Ishikawa (cell line): Measurements from ENCODE around the gene ATP6AP1.
A peak's percentile ranks its signal among the peaks of the same experiment; 100 is the strongest.

Source experiments
- CEBPB ChIP-seq: IDR thresholded peaks from 2 replicates; pipeline ENCODE4 v1.6.1; 2012
- CREB1 ChIP-seq: IDR thresholded peaks from 2 replicates; pipeline ENCODE4 v1.6.1; 2012; ENCODE audit warnings: low read depth
- EGR1 ChIP-seq: IDR thresholded peaks from 2 replicates; pipeline ENCODE4 v1.6.1; 2012
- EP300 ChIP-seq: IDR thresholded peaks from 2 replicates; pipeline ENCODE4 v1.6.1; 2012; ENCODE audit warnings: borderline replicate concordance
- FOXM1 ChIP-seq: IDR thresholded peaks from 2 replicates; pipeline ENCODE4 v1.6.1; 2012; ENCODE audit warnings: low read depth, borderline replicate concordance
- MAX ChIP-seq: IDR thresholded peaks from 2 replicates; pipeline ENCODE4 v1.6.1; 2012
- NFIC ChIP-seq: IDR thresholded peaks from 2 replicates; pipeline ENCODE4 v1.6.1; 2012
- RAD21 ChIP-seq: IDR thresholded peaks from 2 replicates; pipeline ENCODE4 v1.6.1; 2012; ENCODE audit warnings: low read depth
- TAF1 ChIP-seq: IDR thresholded peaks from 2 replicates; pipeline ENCODE4 v1.6.1; 2012; ENCODE audit warnings: low read depth, mild to moderate bottlenecking
- TCF12 ChIP-seq: IDR thresholded peaks from 2 replicates; pipeline ENCODE4 v1.6.1; 2012; ENCODE audit warnings: low read depth
- TEAD4 ChIP-seq: IDR thresholded peaks from 2 replicates; pipeline ENCODE4 v1.6.1; 2012
- USF1 ChIP-seq: IDR thresholded peaks from 2 replicates; pipeline ENCODE4 v1.6.1; 2012
- YY1 ChIP-seq: IDR thresholded peaks from 2 replicates; pipeline ENCODE4 v1.6.1; 2012; ENCODE audit warnings: low read depth
- ZBTB7A ChIP-seq: IDR thresholded peaks from 2 replicates; pipeline ENCODE4 v1.6.1; 2012; ENCODE audit warnings: low read depth
- TF ChIP-seq, protein P1 (sequence below): IDR thresholded peaks from 2 replicates; pipeline ENCODE4 v1.6.1; 2012; ENCODE audit warnings: low read depth, mild to moderate bottlenecking

ATP6AP1 gene

GRCh38 chrX:154399527-154400368, 28.7 kb upstream of the ATP6AP1 start:
- TF ChIP-seq CREB1 (no peak), TCF12 (no peak), NFIC (no peak)
- TF ChIP-seq, protein P1, sequence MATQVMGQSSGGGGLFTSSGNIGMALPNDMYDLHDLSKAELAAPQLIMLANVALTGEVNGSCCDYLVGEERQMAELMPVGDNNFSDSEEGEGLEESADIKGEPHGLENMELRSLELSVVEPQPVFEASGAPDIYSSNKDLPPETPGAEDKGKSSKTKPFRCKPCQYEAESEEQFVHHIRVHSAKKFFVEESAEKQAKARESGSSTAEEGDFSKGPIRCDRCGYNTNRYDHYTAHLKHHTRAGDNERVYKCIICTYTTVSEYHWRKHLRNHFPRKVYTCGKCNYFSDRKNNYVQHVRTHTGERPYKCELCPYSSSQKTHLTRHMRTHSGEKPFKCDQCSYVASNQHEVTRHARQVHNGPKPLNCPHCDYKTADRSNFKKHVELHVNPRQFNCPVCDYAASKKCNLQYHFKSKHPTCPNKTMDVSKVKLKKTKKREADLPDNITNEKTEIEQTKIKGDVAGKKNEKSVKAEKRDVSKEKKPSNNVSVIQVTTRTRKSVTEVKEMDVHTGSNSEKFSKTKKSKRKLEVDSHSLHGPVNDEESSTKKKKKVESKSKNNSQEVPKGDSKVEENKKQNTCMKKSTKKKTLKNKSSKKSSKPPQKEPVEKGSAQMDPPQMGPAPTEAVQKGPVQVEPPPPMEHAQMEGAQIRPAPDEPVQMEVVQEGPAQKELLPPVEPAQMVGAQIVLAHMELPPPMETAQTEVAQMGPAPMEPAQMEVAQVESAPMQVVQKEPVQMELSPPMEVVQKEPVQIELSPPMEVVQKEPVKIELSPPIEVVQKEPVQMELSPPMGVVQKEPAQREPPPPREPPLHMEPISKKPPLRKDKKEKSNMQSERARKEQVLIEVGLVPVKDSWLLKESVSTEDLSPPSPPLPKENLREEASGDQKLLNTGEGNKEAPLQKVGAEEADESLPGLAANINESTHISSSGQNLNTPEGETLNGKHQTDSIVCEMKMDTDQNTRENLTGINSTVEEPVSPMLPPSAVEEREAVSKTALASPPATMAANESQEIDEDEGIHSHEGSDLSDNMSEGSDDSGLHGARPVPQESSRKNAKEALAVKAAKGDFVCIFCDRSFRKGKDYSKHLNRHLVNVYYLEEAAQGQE = no peak

GRCh38 chrX:154401045-154401799, 27.3 kb upstream of the ATP6AP1 start:
- TF ChIP-seq TEAD4 (0 out of 2 replicates have a peak, but pooled peaks have one; percentile 4), CREB1 (no peak)

- TF ChIP-seq NFIC (no peak), CREB1 (no peak)
Observed at GRCh38 chrX:154401918-154402621, 26.4 kb upstream of the ATP6AP1 start.

GRCh38 chrX:154402622-154403127, 25.8 kb upstream of the ATP6AP1 start:
- TF ChIP-seq ZBTB7A (no peak), MAX (no peak), EP300 (no peak), RAD21 (no peak)

GRCh38 chrX:154403192-154403591, 25.3 kb upstream of the ATP6AP1 start:
- TF ChIP-seq TAF1 = no peak
- TF ChIP-seq, protein P1 = no peak
- TF ChIP-seq ZBTB7A = no peak
- TF ChIP-seq TCF12 = no peak
- TF ChIP-seq NFIC = no peak
- TF ChIP-seq RAD21 = no peak
- no peak for TF ChIP-seq CEBPB
- TF ChIP-seq YY1 = no peak
- no peak for TF ChIP-seq TEAD4
- no peak for TF ChIP-seq FOXM1
- no peak for TF ChIP-seq MAX
- TF ChIP-seq CREB1 = no peak
- TF ChIP-seq EP300 = no peak
- TF ChIP-seq EGR1 = no peak

- TF ChIP-seq RAD21 (no peak), TAF1 (no peak), MAX (no peak), ZBTB7A (no peak), FOXM1 (no peak), NFIC (no peak), CREB1 (no peak), YY1 (no peak), TCF12 (no peak), EGR1 (no peak), EP300 (no peak), CEBPB (no peak), TEAD4 (no peak), USF1 (no peak)
- TF ChIP-seq, protein P1 = no peak
Observed at GRCh38 chrX:154403858-154404257, 24.6 kb upstream of the ATP6AP1 start.
